Activated CD4-positive, alpha-beta T cell treated with anti-CD3 and anti-CD28 coated beads for 1 hour (primary cell): ENCODE measurements around the gene DNAI4.
A peak's percentile ranks its signal among the peaks of the same experiment; 100 is the strongest.
"Not testable (repeated sequence)": the region's sequence is repeated elsewhere in the genome, so short reads cannot be mapped to it uniquely, and the experiment has no call there.

Source experiments
- DNase-seq: peaks from one replicate; pipeline ENCODE4 v3.0.0-alpha.2; 2020

DNAI4 gene

GRCh38 chr1:66924756-66925557 is at the start of gene DNAI4, which contains the start of gene MIER1:
DNAI4 (minus strand) TSS chr1:66924856; CDS start chr1:66924831, 25 bp downstream.
MIER1 (plus strand) TSS chr1:66924990; CDS start chr1:66925029, 39 bp downstream.
- peak; percentile 95 for DNase-seq

DNA sequence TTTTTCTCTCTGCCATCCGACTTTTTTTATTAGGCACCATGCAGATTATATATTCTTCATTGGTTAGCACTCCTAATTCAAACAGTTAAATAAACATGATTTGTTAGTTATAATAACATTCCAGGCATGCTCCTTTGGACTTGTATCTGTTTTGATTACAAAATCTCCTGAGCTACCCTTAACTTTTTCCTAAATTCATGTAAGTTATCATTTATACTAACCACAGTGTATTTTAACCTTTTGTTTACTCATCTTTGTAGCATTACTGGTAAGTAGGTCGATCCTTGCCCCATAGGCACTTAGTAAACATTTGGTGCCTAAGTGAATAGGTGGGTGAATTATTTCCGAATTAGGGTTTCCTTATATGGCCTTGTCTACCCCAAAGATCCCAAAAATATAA is 43.9 kb upstream of the DNAI4 start:
- DNase-seq: no peak

- DNase-seq: not testable (repeated sequence)
Measured at GRCh38 chr1:66966188-66966873, 41.7 kb upstream of the DNAI4 start.

DNA sequence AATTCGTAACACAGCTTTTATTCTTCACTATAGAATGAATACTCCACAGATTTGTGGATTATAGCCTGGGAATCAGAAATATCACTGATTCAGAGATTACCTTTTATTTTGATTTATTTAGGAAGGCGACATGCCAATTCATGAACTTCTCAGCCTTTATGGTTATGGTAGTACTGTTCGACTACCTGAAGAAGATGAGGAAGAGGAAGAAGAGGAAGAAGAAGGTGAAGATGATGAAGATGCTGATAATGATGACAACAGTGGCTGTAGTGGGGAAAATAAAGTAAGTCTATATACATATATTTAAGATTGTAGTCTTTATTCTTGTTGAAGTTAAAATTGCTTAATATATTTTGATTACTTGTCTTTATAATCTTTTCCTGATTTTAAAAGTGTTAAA is 33.3 kb upstream of the DNAI4 start:
- no peak for DNase-seq

GRCh38 chr1:66954208-66954607 is 29.6 kb upstream of the DNAI4 start:
- DNase-seq: no peak

DNA sequence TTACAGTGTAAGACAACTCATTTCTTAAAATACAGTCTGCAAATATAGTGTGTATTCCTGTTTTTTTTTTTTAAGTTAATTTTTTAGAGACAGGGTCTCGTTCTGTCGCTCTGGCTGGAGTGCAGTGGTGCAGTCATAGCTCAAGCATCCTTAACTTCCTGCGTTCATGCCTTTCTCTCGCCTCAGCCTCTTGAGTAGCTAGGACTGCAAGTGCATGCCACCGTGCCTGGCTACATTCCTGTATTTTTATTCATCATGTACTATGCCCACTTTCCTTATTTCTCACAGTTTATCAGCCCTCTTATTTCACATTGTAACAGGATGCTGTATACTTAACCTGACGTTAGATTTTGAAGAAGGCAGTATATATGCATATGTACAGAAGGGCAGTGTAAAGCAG is 26.9 kb upstream of the DNAI4 start:
- no peak for DNase-seq

DNA sequence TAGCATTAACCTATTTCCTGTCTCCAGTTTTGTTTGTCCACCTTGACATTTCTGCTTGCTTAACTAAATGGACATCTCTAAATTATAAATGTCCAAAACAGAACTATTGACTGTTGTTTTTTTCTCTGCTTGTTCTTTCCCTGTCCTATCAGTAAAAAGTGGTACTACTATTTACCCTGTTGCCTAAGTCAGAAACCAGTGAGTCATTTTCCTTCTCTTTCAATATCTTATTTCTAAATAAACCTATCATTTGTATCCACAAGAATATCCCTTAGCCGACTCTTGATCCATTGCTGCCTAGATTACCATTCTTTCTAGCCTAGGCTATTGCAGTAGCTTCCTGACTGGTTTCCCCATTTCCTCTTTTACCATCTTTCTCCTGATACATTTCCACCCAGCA is 22.6 kb upstream of the DNAI4 start:
- DNase-seq: no peak

DNA sequence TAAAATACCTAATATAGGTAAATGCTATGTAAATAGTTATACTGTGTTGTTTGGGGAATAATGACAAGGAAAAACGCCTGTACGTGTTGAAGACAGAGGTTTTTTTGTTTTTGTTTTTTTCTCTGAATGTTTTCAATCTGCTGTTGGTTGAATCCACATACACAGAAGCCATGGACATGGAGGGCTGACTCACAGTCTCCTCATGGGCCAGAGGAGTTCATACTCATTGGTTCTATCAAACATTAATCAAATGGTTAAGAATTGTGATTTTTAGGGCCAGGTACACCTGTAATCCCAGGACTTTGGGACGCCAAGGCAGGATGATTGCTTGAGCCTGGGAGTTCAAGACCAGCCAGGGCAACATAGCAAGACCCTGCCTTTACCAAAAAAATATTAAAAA is 20.7 kb upstream of the DNAI4 start:
- no peak for DNase-seq

- DNase-seq: no peak
Measured at GRCh38 chr1:66944330-66945274, 19.9 kb upstream of the DNAI4 start.

DNA sequence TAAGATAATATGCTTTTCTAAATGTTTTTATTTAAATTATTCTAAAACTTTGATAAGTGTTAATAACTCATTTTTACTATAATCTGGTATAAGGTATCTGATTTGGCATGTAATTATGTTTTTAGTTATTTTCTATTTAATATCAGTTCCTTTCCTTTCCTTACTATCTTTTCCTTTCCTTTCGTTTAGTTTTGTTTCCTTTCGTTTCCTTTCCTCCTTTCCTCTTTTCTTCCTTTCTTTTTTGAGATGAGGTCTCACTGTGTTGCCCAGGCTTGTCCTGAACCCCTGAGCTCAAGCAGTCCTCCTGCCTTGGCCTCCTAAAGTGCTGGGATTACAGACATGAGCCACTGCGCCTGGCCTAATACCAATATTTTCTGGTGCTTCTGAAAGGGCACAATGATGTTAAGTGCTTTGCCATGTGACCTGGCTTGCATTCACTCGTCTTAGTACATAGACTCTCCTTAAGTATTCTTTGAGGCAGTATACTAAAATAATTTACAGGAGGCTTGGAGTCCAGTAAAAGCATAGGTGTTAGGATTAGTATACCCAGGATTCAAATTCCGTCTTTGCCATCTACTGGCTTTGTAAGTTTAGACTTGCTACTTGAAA is 18.8 kb upstream of the DNAI4 start:
- DNase-seq: no peak

- DNase-seq: no peak
Measured at GRCh38 chr1:66940981-66941380, 16.3 kb upstream of the DNAI4 start.

GRCh38 chr1:66938613-66939012 is 14.0 kb upstream of the DNAI4 start:
- no peak for DNase-seq

DNA sequence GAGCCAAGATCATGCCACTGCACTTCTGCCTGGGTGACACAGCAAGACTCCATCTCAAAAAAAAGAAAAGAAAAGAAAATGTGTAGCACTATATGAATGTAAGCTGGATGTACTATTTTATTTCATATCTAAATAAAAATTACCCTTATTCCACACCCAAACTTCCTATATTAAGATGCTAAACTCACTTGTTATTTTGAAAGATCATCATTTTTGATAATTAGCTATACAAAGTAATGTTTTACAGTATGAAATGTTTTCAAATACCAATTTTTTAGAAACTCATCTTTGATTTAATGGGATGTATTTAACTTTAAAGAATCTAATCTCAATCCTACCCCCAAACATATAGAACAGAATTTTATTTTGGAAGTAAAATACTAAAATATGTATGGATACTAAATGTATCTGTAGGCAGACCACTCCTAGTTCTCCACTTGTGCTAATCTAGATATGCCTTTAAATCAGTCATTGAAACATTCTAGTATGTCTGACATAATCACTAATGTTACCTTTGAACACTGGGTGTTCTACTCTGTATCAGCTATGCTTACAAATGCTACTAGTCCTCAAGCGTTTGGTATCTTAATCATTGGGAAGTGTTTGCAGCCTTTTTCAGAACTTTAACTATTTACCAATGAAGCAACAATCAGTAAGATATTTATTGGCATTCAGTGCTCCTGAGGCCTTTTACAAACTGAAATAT is 13.0 kb upstream of the DNAI4 start:
- DNase-seq: no peak

DNA sequence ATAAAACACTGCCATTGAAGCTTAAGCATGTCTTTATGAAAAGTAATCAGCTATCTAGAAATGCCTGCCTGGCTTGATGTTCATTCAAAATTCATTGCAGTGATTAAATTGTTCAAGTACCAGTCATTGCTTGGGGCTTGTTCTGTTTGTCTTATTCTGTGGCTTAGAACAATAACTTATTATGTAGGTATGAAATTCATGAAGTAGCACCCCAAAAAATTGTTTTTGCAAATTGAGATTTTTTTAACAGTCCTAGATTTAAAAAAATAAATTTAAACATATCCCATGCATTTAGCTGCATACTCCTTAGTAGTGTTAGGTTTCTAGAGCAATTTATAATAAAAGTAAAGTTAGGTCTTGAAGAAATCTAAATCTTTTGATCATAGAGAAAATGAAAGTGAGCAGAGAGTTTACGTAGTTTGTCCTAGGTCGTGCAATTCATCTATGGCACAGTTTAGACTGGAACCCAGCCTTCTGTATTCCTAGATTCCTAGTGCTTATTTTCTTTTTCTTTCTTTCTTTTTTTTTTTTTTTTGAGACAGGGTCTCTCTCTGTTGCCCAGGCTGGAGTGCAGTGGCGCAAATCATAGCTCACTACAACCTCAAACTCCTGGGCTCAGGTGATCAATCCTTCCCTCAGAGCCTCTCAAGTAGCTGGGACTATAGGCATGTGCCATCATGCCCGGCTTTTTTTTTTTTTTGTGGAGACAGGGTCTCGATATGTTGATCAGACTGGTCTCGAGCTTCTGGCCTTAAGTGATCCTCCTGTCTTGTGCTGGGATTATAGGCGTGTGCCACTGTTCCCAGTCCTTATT is 9.4 kb upstream of the DNAI4 start:
- DNase-seq: no peak

DNA sequence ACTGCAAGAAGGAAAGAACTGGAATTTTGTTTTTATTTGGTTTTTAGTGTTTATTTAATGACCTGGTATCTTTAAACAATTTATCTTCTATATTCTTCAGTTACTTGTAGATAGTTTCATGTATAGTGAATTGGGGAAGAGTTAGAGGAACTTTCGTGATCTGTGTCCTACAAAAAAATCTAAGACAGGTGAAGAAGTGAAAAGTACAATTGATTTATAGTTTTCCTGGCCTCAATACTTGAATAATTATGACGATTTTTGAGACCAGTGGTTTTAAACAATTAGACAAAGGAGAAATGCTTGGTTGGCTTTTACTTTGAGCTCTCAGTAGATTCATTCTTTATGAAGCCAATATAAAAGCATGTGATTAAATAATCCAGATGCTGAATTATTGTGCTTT is 7.6 kb upstream of the DNAI4 start:
- no peak for DNase-seq

GRCh38 chr1:66931590-66931989 is 6.9 kb upstream of the DNAI4 start:
- no peak for DNase-seq

GRCh38 chr1:66930823-66931174 is 6.1 kb upstream of the DNAI4 start:
- no peak for DNase-seq

DNA sequence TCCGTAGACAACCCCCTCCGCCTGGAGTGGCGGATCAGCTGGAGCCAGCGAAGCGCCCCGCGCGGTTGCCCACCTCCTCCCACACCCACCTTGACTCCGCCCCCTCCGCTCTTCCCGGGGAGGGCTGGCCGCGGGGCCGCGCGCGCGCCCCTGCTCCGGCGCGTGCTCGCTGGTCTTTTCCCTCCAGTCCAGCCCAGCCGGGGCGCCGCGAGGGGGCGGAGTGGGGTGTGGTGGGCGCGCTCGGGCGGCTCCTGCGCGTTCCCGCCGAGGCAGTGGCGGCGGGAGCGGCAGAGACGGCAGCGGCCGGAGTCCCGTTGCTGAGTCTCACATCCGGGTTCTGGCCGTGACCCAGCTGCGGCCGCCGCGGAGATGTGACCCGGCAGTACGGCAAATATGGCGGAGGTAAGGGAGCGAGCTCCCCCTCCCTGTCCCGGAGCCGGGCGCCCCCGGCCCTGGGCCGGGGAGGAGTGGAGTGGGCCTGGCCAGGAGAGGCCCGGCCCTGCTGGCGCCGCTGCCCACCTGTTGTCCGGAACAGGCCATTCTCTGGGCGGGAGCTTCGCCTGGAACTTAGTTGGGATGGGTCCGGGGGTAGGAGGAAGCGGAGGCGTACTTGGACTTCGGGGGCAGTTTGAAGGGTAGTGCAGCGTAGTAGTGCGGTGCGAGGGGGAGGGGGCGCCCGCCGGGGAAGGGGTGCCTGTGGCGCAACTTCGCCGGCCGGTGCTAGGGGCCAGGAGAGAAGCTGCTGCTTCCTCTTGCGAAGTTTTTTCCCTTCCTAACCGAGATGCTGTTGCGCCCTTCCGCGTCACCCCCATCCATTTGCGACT is 5.6 kb upstream of the DNAI4 start:
- peak; percentile 91 for DNase-seq

- DNase-seq: no peak
Measured at GRCh38 chr1:66929691-66929998, 5.0 kb upstream of the DNAI4 start.

- no peak for DNase-seq
Measured at GRCh38 chr1:66929146-66929688, 4.6 kb upstream of the DNAI4 start.
